DOHH2 (cell line): Measurements from ENCODE around the gene ST6GALNAC6.
"Not testable (repeated sequence)": the region's sequence is repeated elsewhere in the genome, so short reads cannot be mapped to it uniquely, and the experiment has no call there.

Experiments
- H3F3A ChIP-seq: fragments of 200-600 bp; sonication (generic), shearing (Covaris generic); 2 replicates; pipeline ENCODE4 v1.6.0; 2016; ENCODE audit warnings: antibody characterized with exemption, mild to moderate bottlenecking; ENCODE audit not compliant: control insufficient read depth, insufficient read depth
- H3K27ac ChIP-seq: fragments of 200-600 bp; sonication (generic); 2 replicates; pipeline ENCODE4 v1.5.1; 2014; ENCODE audit warnings: low read depth, mild to moderate bottlenecking, low read length, moderate library complexity
- H3K27me3 ChIP-seq: fragments of 200-600 bp; sonication (generic); 2 replicates; pipeline ENCODE4 v1.6.1; 2014; ENCODE audit warnings: mild to moderate bottlenecking, low read length, mixed read lengths; ENCODE audit not compliant: control insufficient read depth
- H3K36me3 ChIP-seq: fragments of 200-600 bp; sonication (generic); 2 replicates; pipeline ENCODE4 v1.6.1; 2014; ENCODE audit warnings: mild to moderate bottlenecking, low read length, moderate library complexity, mixed read lengths; ENCODE audit not compliant: control insufficient read depth
- H3K4me1 ChIP-seq: fragments of 200-600 bp; sonication (generic); 2 replicates; pipeline ENCODE4 v1.6.1; 2014; ENCODE audit warnings: mild to moderate bottlenecking, low read length, mixed read lengths; ENCODE audit not compliant: control insufficient read depth
- H3K4me2 ChIP-seq: fragments of 200-600 bp; sonication (generic); 2 replicates; pipeline ENCODE4 v1.6.0; 2014; ENCODE audit warnings: mild to moderate bottlenecking, low read length, moderate library complexity
- H3K4me3 ChIP-seq: fragments of 200-600 bp; sonication (generic); 2 replicates; pipeline ENCODE4 v1.5.1; 2014; ENCODE audit warnings: mild to moderate bottlenecking, low read length, mixed read lengths
- H3K79me2 ChIP-seq: fragments of 200-600 bp; sonication (generic); 2 replicates; pipeline ENCODE4 v1.6.1; 2014; ENCODE audit warnings: mild to moderate bottlenecking, low read length, mixed read lengths; ENCODE audit not compliant: control insufficient read depth
- H3K9me2 ChIP-seq: fragments of 200-600 bp; sonication (generic); replicated peaks from 2 replicates; pipeline ENCODE4 v1.6.1; 2014; ENCODE audit warnings: mild to moderate bottlenecking, low read length, mixed read lengths; ENCODE audit not compliant: control insufficient read depth
- H3K9me3 ChIP-seq: fragments of 200-600 bp; sonication (generic); 2 replicates; pipeline ENCODE4 v1.6.1; 2014; ENCODE audit warnings: antibody characterized with exemption, low read length, mixed read lengths; ENCODE audit not compliant: control insufficient read depth, insufficient read depth
- H4K20me1 ChIP-seq: fragments of 200-600 bp; sonication (generic); 2 replicates; pipeline ENCODE4 v1.6.0; 2014; ENCODE audit warnings: low read depth, mild to moderate bottlenecking, antibody characterized with exemption, low read length, moderate library complexity; ENCODE audit not compliant: control insufficient read depth, insufficient read depth
- CTCF ChIP-seq: fragments of 200-600 bp; sonication (generic); IDR thresholded peaks from one replicate; pipeline ENCODE4 v1.5.1; 2014; ENCODE audit warnings: antibody characterized with exemption, mild to moderate bottlenecking, low read depth, low read length; ENCODE audit not compliant: poor library complexity, severe bottlenecking
- EZH2phosphoT487 ChIP-seq: fragments of 200-600 bp; sonication (generic); IDR thresholded peaks from 2 replicates; pipeline ENCODE4 v1.6.1; 2017; ENCODE audit warnings: borderline replicate concordance, mild to moderate bottlenecking, antibody characterized with exemption, low read length, moderate library complexity, mixed read lengths

Gene ST6GALNAC6

DNA sequence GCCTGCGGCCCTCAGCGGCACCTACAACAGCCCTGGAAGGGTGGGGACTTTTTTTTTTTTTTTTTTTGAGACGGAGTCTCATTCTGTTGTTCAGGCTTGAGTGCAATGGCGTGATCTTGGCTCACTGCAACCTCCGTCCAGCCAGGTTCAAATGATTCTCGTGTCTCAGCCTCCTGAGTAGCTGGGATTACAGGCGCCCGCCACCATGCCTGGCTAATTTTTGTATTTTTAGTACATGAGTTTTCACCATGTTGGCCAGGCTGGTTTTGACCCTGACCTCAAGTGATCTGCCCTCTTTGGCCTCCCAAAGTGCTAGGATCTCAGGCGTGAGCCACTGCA lies 29.3 kb downstream of the ST6GALNAC6 start:
- not testable (repeated sequence) for H3K4me2 ChIP-seq, H3K36me3 ChIP-seq, H3F3A ChIP-seq, H3K27ac ChIP-seq, H3K9me2 ChIP-seq, H3K27me3 ChIP-seq, H3K79me2 ChIP-seq, H4K20me1 ChIP-seq, H3K4me3 ChIP-seq, H3K9me3 ChIP-seq
- peak; percentile 28 for TF ChIP-seq CTCF
- H3K4me1 ChIP-seq, result peaks cover 17% of the 10 kb centered on the region

DNA sequence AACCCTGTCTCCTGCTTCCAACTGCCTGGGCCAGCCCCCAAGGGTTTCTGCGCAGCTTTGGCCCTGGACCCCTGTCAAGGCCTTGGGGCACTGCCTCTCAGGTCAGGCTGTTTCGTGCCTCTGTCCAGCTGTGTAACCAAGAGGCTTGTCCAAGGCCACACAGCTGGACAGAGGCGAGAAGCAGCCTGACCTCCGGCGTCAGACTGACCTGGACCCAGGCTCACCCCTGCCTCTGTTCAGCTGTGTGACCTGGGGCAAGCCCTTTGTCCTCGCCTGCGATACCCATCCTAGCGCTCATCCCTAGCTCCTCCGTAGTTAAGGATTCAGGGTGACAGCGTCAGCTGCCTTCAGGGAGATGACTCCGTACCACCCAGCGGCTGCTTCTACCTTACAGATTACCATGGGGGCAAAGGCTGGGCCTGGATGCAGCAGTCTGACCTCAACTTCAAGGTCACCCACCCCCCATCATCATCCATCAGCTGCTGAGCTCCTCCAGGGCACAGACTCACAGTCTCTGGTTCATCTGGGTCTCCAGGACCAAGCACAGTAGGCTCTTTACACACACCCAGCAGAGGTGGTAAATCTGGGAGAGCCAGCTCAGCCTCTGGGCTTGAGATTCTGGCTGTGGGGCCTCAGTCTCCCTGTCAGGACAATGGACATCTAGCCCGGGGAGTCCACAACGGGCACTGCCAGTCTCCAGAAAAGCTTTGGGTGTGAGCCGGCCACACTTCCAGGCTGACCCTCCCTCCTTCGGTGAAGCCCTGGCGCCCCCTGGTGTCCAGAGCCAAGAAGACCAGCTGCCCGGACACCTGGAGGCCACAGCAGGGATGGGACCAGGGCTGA lies 29.9 kb downstream of the ST6GALNAC6 start:
- Histone ChIP-seq H3K4me1 (peaks cover 23% of the 10 kb centered on the region), H3K27me3 (no peaks in the 10 kb centered on the region), H3K27ac (no peak overlapping the region), H3K4me3 (no peak overlapping the region), H3K4me2 (no peak overlapping the region), H3K9me3 (no peaks in the 10 kb centered on the region), H4K20me1 (no peaks in the 10 kb centered on the region), H3K9me2 (no peaks in the 10 kb centered on the region), H3F3A (0 out of 2 replicates have a peak, but pooled peaks cover 8% of the 10 kb centered on the region), H3K79me2 (no peaks in the 10 kb centered on the region), H3K36me3 (no peaks in the 10 kb centered on the region)
- TF ChIP-seq CTCF (peak; percentile 95), EZH2phosphoT487 (no peak)

- Histone ChIP-seq H3K36me3 (no peaks in the 10 kb centered on the region), H4K20me1 (no peaks in the 10 kb centered on the region)
- no peak for TF ChIP-seq CTCF
- no peak for TF ChIP-seq EZH2phosphoT487
Measured at GRCh38 chr9:127868278-127868902, 31.0 kb downstream of the ST6GALNAC6 start.

More at GRCh38 chr9:127868278-127868902, 31.0 kb downstream of the ST6GALNAC6 start:
- H3K27ac ChIP-seq, result no peak overlapping the region
- peaks cover 8% of the 10 kb centered on the region for H3F3A ChIP-seq
- H3K27me3 ChIP-seq, result no peaks in the 10 kb centered on the region
- H3K4me1 ChIP-seq, result peaks cover 23% of the 10 kb centered on the region
- no peak overlapping the region for H3K4me2 ChIP-seq
- no peaks in the 10 kb centered on the region for H3K9me3 ChIP-seq
- no peak overlapping the region for H3K4me3 ChIP-seq
- no peaks in the 10 kb centered on the region for H3K9me2 ChIP-seq
- H3K79me2 ChIP-seq, result no peaks in the 10 kb centered on the region
